Activated effector memory CD4-positive, alpha-beta T cell treated with anti-CD3 and anti-CD28 coated beads, Interleukin-2, amount 50 U/mL, for 16 hours (primary cell): ENCODE results near the gene GUSB.
A peak's percentile ranks its signal among the peaks of the same experiment; 100 is the strongest.
"Not testable (repeated sequence)": the region's sequence is repeated elsewhere in the genome, so short reads cannot be mapped to it uniquely, and the experiment has no call there.

ENCODE experiments used
- DNase-seq: peaks from one replicate; pipeline ENCODE4 v3.0.0-alpha.2; 2020

Gene GUSB

GRCh38 chr7:65981965-65982792, at the start of gene GUSB:
GUSB (minus strand) TSS chr7:65982213; CDS start chr7:65982183, 30 bp downstream.
- DNase-seq = peak; percentile 96

GRCh38 chr7:66028342-66028741, 46.3 kb upstream of the GUSB start:
- not testable (repeated sequence) for DNase-seq

GRCh38 chr7:66016131-66016461, 34.1 kb upstream of the GUSB start:
- no peak for DNase-seq

- DNase-seq = no peak
Measured at GRCh38 chr7:66015440-66016130, 33.6 kb upstream of the GUSB start.

GRCh38 chr7:66013938-66014337, 31.9 kb upstream of the GUSB start:
- DNase-seq = no peak

GRCh38 chr7:66007232-66007631, 25.2 kb upstream of the GUSB start:
- DNase-seq = no peak

- DNase-seq = not testable (repeated sequence)
Measured at GRCh38 chr7:66005115-66005671, 23.2 kb upstream of the GUSB start.

- DNase-seq = not testable (repeated sequence)
Measured at GRCh38 chr7:66000823-66001417, 18.9 kb upstream of the GUSB start.

- DNase-seq = not testable (repeated sequence)
Measured at GRCh38 chr7:65994984-65995383, 13.0 kb upstream of the GUSB start.

GRCh38 chr7:65992526-65992925, 10.5 kb upstream of the GUSB start:
- no peak for DNase-seq

GRCh38 chr7:65991829-65992228, 9.8 kb upstream of the GUSB start:
- not testable (repeated sequence) for DNase-seq

GRCh38 chr7:65989694-65990080, 7.7 kb upstream of the GUSB start:
- no peak for DNase-seq

GRCh38 chr7:65988503-65988902, 6.5 kb upstream of the GUSB start:
- not testable (repeated sequence) for DNase-seq

GRCh38 chr7:65988084-65988483, 6.1 kb upstream of the GUSB start:
- no peak for DNase-seq

- no peak for DNase-seq
Measured at GRCh38 chr7:65983965-65984658, 2.1 kb upstream of the GUSB start.

GRCh38 chr7:65980478-65981250, 1.3 kb downstream of the GUSB start:
- DNase-seq = peak; percentile 81

GRCh38 chr7:65979583-65980477, 2.2 kb downstream of the GUSB start:
- DNase-seq = no peak

GRCh38 chr7:65978891-65979582, 3.0 kb downstream of the GUSB start:
- DNase-seq = peak; percentile 50

GRCh38 chr7:65976659-65977196, 5.3 kb downstream of the GUSB start:
- no peak for DNase-seq

GRCh38 chr7:65975814-65976445, 6.1 kb downstream of the GUSB start:
- no peak for DNase-seq
